Prostate gland (tissue), 2 donors: Measurements from ENCODE around the gene KRT35.

Source experiments
- POLR2A ChIP-seq: fragments of 450-650 bp; IDR thresholded peaks from one replicate; pipeline ENCODE4 v1.6.1; 2016; ENCODE audit warnings: antibody characterized with exemption, mild to moderate bottlenecking
- TF ChIP-seq, protein P1 (sequence below), 4 experiments: fragments of 200-600 bp in 2 of 4; fragments of 450-650 bp in 2 of 4; sonication (generic) in 2 of 4; IDR thresholded peaks; 1 replicate in 3 of 4; 2 replicates in 1 of 4; pipeline ENCODE4 v1.5.1; 2016 to 2019; ENCODE audit warnings: antibody characterized with exemption in 4 of 4, mild to moderate bottlenecking in 2 of 4, moderate library complexity in 2 of 4

GRCh38 chr17:41462705-41463104 lies 18.2 kb downstream of the KRT35 start:
- TF ChIP-seq, protein P1, sequence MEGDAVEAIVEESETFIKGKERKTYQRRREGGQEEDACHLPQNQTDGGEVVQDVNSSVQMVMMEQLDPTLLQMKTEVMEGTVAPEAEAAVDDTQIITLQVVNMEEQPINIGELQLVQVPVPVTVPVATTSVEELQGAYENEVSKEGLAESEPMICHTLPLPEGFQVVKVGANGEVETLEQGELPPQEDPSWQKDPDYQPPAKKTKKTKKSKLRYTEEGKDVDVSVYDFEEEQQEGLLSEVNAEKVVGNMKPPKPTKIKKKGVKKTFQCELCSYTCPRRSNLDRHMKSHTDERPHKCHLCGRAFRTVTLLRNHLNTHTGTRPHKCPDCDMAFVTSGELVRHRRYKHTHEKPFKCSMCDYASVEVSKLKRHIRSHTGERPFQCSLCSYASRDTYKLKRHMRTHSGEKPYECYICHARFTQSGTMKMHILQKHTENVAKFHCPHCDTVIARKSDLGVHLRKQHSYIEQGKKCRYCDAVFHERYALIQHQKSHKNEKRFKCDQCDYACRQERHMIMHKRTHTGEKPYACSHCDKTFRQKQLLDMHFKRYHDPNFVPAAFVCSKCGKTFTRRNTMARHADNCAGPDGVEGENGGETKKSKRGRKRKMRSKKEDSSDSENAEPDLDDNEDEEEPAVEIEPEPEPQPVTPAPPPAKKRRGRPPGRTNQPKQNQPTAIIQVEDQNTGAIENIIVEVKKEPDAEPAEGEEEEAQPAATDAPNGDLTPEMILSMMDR (IDR thresholded peaks at IDR 0.05) = no peak
- no peak for TF ChIP-seq POLR2A
